Prostate gland (tissue), 2 donors: ENCODE results near the gene TNS3. TPM values are rescaled to one million over a fixed set of nuclear protein-coding genes. Genes with fewer than 3 reads are reported as not detected.

Source experiments
- DNase-seq: peaks from one replicate; pipeline ENCODE4 v3.0.0-alpha.2; 2019; ENCODE audit warnings: low spot score
- H3K27ac ChIP-seq, 2 donors: fragments of 200-600 bp; sonication (generic); 2 replicates each; pipeline ENCODE4 v1.5.1; 2017 to 2019
- H3K27me3 ChIP-seq: fragments of 200-600 bp; sonication (generic); replicated peaks from 2 replicates; pipeline ENCODE4 v1.5.1; 2019; ENCODE audit not compliant: insufficient read depth
- H3K36me3 ChIP-seq, 2 donors: fragments of 200-600 bp; sonication (generic); 1 replicate in 1 of 2; 2 replicates in 1 of 2; pipeline versions ENCODE4 v1.5.1 to v1.8.1; 2017 to 2019
- H3K4me1 ChIP-seq: fragments of 200-600 bp; sonication (generic); replicated peaks from 2 replicates; pipeline ENCODE4 v1.5.1; 2019
- H3K4me3 ChIP-seq, 2 donors: fragments of 200-600 bp; sonication (generic); 2 replicates each; pipeline ENCODE4 v1.5.1; 2017 to 2019
- H3K9me3 ChIP-seq: fragments of 200-600 bp; sonication (generic); 2 replicates; pipeline ENCODE4 v1.5.1; 2017
- CTCF ChIP-seq, 4 experiments: fragments of 200-600 bp in 2 of 4; fragments of 450-650 bp in 2 of 4; sonication (generic) in 2 of 4; IDR thresholded peaks; 1 replicate in 3 of 4; 2 replicates in 1 of 4; pipeline ENCODE4 v1.5.1; 2016 to 2019; ENCODE audit warnings: antibody characterized with exemption in 4 of 4, mild to moderate bottlenecking in 2 of 4, moderate library complexity in 2 of 4
- POLR2A ChIP-seq: fragments of 450-650 bp; IDR thresholded peaks from one replicate; pipeline ENCODE4 v1.6.1; 2016; ENCODE audit warnings: antibody characterized with exemption, mild to moderate bottlenecking
- POLR2AphosphoS5 ChIP-seq: sonication (generic); formaldehyde crosslinking; IDR thresholded peaks from one replicate; pipeline ENCODE4 v1.6.1; 2017; ENCODE audit warnings: antibody characterized with exemption
- WGBS: methylation state at CpG from one replicate; pipeline ENCODE4 v1.1.5; 2018; 5-methylcytosine and 5-hydroxymethylcytosine counted together
- intact Hi-C: fragments of 100-400 bp; cut with DNase I; formaldehyde crosslinking; loops from one replicate; pipeline ENCODE4 v1.14.2; 2022
- total RNA-seq, 2 donors: library from RNA; depleted of rRNA; stranded (reverse); fragments of >200 nt; gene quantifications; one replicate each; pipeline ENCODE4 v1.1.0, GENCODE V29; 2016

Gene TNS3
- total RNA-seq, 2 donors from 2014 or later, result 19.5 to 95.8 TPM

GRCh38 chr7:47508389-47509380 lies 73.2 kb downstream of the TNS3 start:
- Histone ChIP-seq H3K9me3 (no peaks in the 10 kb centered on the region), H3K36me3 (no peaks in the 10 kb centered on the region), H3K4me1 (no peaks in the 10 kb centered on the region), H3K4me3 (no peak overlapping the region), H3K27me3 (no peaks in the 10 kb centered on the region), H3K27ac (no peak overlapping the region)
- no peak for DNase-seq
- TF ChIP-seq POLR2AphosphoS5 (no peak), CTCF (IDR thresholded peaks at IDR 0.05) (no peak), POLR2A (no peak)
- intact Hi-C loops, result loop anchor here (5.0 kb wide), 1 partner anchor 51 kb away; no protein-coding TSS in a partner anchor
- WGBS, result 96% methylated on average over 10 of the region's 11 CpGs

GRCh38 chr7:47507522-47507921 lies 74.4 kb downstream of the TNS3 start:
- 73% methylated on average over 9 of the region's 9 CpGs for WGBS
- intact Hi-C loops, result loop anchor here (5.0 kb wide), 1 partner anchor 50 kb away; no protein-coding TSS in a partner anchor
- H3K36me3 ChIP-seq, result no peaks in the 10 kb centered on the region
- no peaks in the 10 kb centered on the region for H3K9me3 ChIP-seq
- no peaks in the 10 kb centered on the region for H3K27me3 ChIP-seq
- H3K4me3 ChIP-seq, result no peak overlapping the region
- TF ChIP-seq CTCF (IDR thresholded peaks at IDR 0.05) (no peak), POLR2AphosphoS5 (no peak), POLR2A (no peak)
- no peaks in the 10 kb centered on the region for H3K4me1 ChIP-seq
- DNase-seq, result no peak
- H3K27ac ChIP-seq, result no peak overlapping the region

- Histone ChIP-seq H3K4me1 (no peaks in the 10 kb centered on the region), H3K36me3 (no peaks in the 10 kb centered on the region), H3K4me3 (no peak overlapping the region), H3K27me3 (no peaks in the 10 kb centered on the region), H3K27ac (no peak overlapping the region), H3K9me3 (no peaks in the 10 kb centered on the region)
- intact Hi-C loops, result loop anchor here (5.0 kb wide), 1 partner anchor 49 kb away; no protein-coding TSS in a partner anchor
- no peak for DNase-seq
- TF ChIP-seq CTCF (IDR thresholded peaks at IDR 0.05) (no peak), POLR2AphosphoS5 (no peak), POLR2A (no peak)
- 66% methylated on average over 14 of the region's 14 CpGs for WGBS
These were observed 75.2 kb downstream of the TNS3 start for GRCh38 chr7:47506382-47507339.

- intact Hi-C loops, result loop anchor here (5.0 kb wide), 1 partner anchor 48 kb away; no protein-coding TSS in a partner anchor
- H3K36me3 ChIP-seq, result no peaks in the 10 kb centered on the region
- TF ChIP-seq POLR2AphosphoS5, result no peak
- TF ChIP-seq CTCF (IDR thresholded peaks at IDR 0.05), result no peak
- no peak for TF ChIP-seq POLR2A
- 90% methylated on average over 12 of the region's 12 CpGs for WGBS
- no peaks in the 10 kb centered on the region for H3K27me3 ChIP-seq
- no peaks in the 10 kb centered on the region for H3K4me1 ChIP-seq
- H3K9me3 ChIP-seq, result no peaks in the 10 kb centered on the region
- H3K4me3 ChIP-seq, result no peak overlapping the region
- no peak overlapping the region for H3K27ac ChIP-seq
- DNase-seq, result no peak
These were observed 76.5 kb downstream of the TNS3 start for GRCh38 chr7:47505312-47506007.
